ENCODE results near the gene KCND1. TPM values are rescaled to one million over a fixed set of nuclear protein-coding genes. Genes with fewer than 3 reads are reported as not detected.
A peak's percentile ranks its signal among the peaks of the same experiment; 100 is the strongest.

KCND1 gene
- total RNA-seq, 1 experiment from 2014 or later: 0.67 TPM

DNA sequence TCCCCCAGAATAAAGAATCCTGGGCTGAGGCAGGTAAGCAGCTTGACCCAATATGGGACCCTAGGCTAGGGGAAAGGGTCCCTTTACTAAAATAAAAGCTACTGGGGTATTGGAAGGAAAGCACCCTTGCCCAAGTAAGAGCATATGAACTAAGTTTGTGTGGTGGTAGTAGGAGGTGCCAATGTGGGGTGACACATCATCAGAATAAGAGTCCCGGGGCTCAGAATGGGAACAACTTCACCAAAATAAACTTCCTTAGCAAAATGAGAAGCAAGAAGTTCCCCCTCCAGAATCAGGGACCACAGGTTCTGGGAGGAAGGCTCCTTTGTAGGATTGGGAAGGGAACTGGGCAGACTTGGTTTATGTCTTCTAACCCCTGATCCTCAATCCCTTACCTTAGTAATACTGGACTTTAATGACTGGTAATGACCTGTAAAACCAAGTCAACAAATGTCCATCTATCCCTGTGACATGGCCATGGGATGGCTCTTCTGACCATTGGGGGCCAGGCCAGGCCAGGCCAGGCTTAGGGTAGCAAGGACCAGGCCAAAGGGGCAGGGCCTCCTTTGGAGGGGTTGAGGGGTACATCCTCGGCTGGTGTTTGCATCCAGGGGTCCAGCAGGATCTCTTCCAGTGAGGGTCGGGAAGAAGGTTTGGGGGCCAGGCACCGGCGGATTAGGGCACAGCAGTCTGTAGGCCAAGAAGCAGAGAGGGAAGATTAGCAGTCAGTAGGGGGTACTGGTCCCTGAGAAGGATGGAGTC is 57.9 kb downstream of the KCND1 start:
- no peak for DNase-seq (ENCODE audit: low spot score)

GRCh38 chrX:48911412-48912182 is 60.0 kb downstream of the KCND1 start, which contains the start of gene SLC35A2:
Gene SLC35A2, minus strand, starts transcription at chrX:48911646. Its CDS starts 10 bp downstream, at chrX:48911636.
- DNase-seq (ENCODE audit: low spot score): peak; percentile 74

Other genes starting within 250 kb of the KCND1 start
- gene GLOD5, start 210.1 kb downstream of the KCND1 start, total RNA-seq (2014; rRNA removed; shearing (Covaris generic)): not detected in 2 replicates
- gene GATA1, start 185.3 kb downstream of the KCND1 start, total RNA-seq (2014; rRNA removed; shearing (Covaris generic)): not detected in 2 replicates
- 38.8 and 41.5 TPM in 2 replicates for gene HDAC6, start 169.8 kb downstream of the KCND1 start, total RNA-seq (2014; rRNA removed; shearing (Covaris generic))
- gene ERAS, start 145.3 kb downstream of the KCND1 start, total RNA-seq (2014; rRNA removed; shearing (Covaris generic)): not detected in 2 replicates
- gene PCSK1N, start 136.2 kb downstream of the KCND1 start, total RNA-seq (2014; rRNA removed; shearing (Covaris generic)): 15.3 and 16.5 TPM in 2 replicates
- gene TIMM17B, start 74.1 kb downstream of the KCND1 start, total RNA-seq (2014; rRNA removed; shearing (Covaris generic)): 67.2 and 73.1 TPM in 2 replicates
- gene PQBP1, start 73.9 kb downstream of the KCND1 start, total RNA-seq (2014; rRNA removed; shearing (Covaris generic)): 57.4 and 59.2 TPM in 2 replicates
- gene SLC35A2, start 60.2 kb downstream of the KCND1 start, total RNA-seq (2014; rRNA removed; shearing (Covaris generic)): 18.9 and 32.6 TPM in 2 replicates
- 0.59 and 0.74 TPM in 2 replicates for gene PIM2, start 52.8 kb downstream of the KCND1 start, total RNA-seq (2014; rRNA removed; shearing (Covaris generic))
- 26.4 and 31.5 TPM in 2 replicates for gene OTUD5, start 14.2 kb downstream of the KCND1 start, total RNA-seq (2014; rRNA removed; shearing (Covaris generic))
- gene GRIPAP1, start 30.4 kb upstream of the KCND1 start, total RNA-seq (2014; rRNA removed; shearing (Covaris generic)): 15.9 and 18.3 TPM in 2 replicates
- gene TFE3, start 71.5 kb upstream of the KCND1 start, total RNA-seq (2014; rRNA removed; shearing (Covaris generic)): 49.8 and 64.1 TPM in 2 replicates
- 0.14 TPM in 1 of 2 replicates, not detected in the other for gene CCDC120, start 87.2 kb upstream of the KCND1 start, total RNA-seq (2014; rRNA removed; shearing (Covaris generic))
- gene PRAF2, start 102.2 kb upstream of the KCND1 start, total RNA-seq (2014; rRNA removed; shearing (Covaris generic)): 11.7 and 12.6 TPM in 2 replicates
- gene WDR45, start 108.0 kb upstream of the KCND1 start, total RNA-seq (2014; rRNA removed; shearing (Covaris generic)): 47.5 and 64.6 TPM in 2 replicates
- gene GPKOW, start 151.9 kb upstream of the KCND1 start, total RNA-seq (2014; rRNA removed; shearing (Covaris generic)): 41.9 and 42.4 TPM in 2 replicates
- 0.36 and 1.8 TPM in 2 replicates for gene MAGIX, start 190.9 kb upstream of the KCND1 start, total RNA-seq (2014; rRNA removed; shearing (Covaris generic))
- gene PLP2, start 200.1 kb upstream of the KCND1 start, total RNA-seq (2014; rRNA removed; shearing (Covaris generic)): 70.3 and 80.8 TPM in 2 replicates
- 2.8 and 2.9 TPM in 2 replicates for gene PRICKLE3, start 214.5 kb upstream of the KCND1 start, total RNA-seq (2014; rRNA removed; shearing (Covaris generic))
- gene SYP, start 228.3 kb upstream of the KCND1 start, total RNA-seq (2014; rRNA removed; shearing (Covaris generic)): 0.05 and 0.48 TPM in 2 replicates

Data from A172 (cell line).